Naive thymus-derived CD4-positive, alpha-beta T cell (primary cell): ENCODE data around the gene TOP1. TPM values are rescaled to one million over a fixed set of nuclear protein-coding genes. Genes with fewer than 3 reads are reported as not detected.
A peak's percentile ranks its signal among the peaks of the same experiment; 100 is the strongest.

Experiments used
- ATAC-seq: fragments of 150-1000 bp; cut with Tn5 transposase; 2 replicates; pipeline ENCODE4 v1.10.0; 2021; ENCODE audit warnings: mild to moderate bottlenecking, moderate library complexity
- CTCF ChIA-PET: fragments of 350-600 bp; sonication (Branson Sonifier 250); formaldehyde crosslinking; loops from one replicate; lab custom pipeline; 2021; ENCODE audit warnings: antibody characterized with exemption; lab: Charles Lee
- POLR2A ChIA-PET: fragments of 350-600 bp; sonication (Branson Sonifier 250); formaldehyde crosslinking; loops from one replicate; lab custom pipeline; 2021; ENCODE audit warnings: antibody characterized with exemption, inconsistent platforms; lab: Charles Lee
- DNase-seq, 9 donors: peaks; one replicate each; pipeline versions ENCODE4 v3.0.0 to v3.0.0-alpha.2; 2020 to 2022; ENCODE audit warnings: mixed read lengths in 1 of 9
- H3K27ac ChIP-seq: one replicate; pipeline ENCODE4 v1.7.0; 2013; ENCODE audit warnings: mild to moderate bottlenecking, low read depth, low read length, moderate library complexity
- H3K27me3 ChIP-seq, 2 donors: one replicate each; pipeline ENCODE4 v1.7.0; 2013; ENCODE audit warnings: low read length in 2 of 2, mild to moderate bottlenecking in 2 of 2, moderate library complexity in 2 of 2; ENCODE audit not compliant: control insufficient read depth in 2 of 2, insufficient read depth in 2 of 2
- H3K36me3 ChIP-seq, 3 experiments: 1 replicate in 2 of 3; 2 replicates in 1 of 3; pipeline ENCODE4 v1.7.0; 2013; ENCODE audit warnings: low read length in 3 of 3, mild to moderate bottlenecking in 3 of 3, moderate library complexity in 1 of 3; ENCODE audit not compliant: insufficient read depth in 3 of 3, control insufficient read depth in 2 of 3
- H3K4me1 ChIP-seq, 2 donors: one replicate each; pipeline ENCODE4 v1.7.0; 2013; ENCODE audit warnings: low read length in 2 of 2, mild to moderate bottlenecking in 2 of 2, moderate library complexity in 1 of 2; ENCODE audit not compliant: control insufficient read depth in 2 of 2, insufficient read depth in 2 of 2
- H3K4me3 ChIP-seq: 2 replicates; pipeline ENCODE4 v1.7.0; 2013; ENCODE audit warnings: mild to moderate bottlenecking, low read length
- H3K9me3 ChIP-seq, 3 experiments: 1 replicate in 2 of 3; 2 replicates in 1 of 3; pipeline ENCODE4 v1.7.0; 2013; ENCODE audit warnings: low read length in 3 of 3; ENCODE audit not compliant: control insufficient read depth in 2 of 3
- H3K27ac Mint-ChIP-seq, 9 donors: one replicate each; pipeline ENCODE4 v1.8.0; 2020 to 2022; ENCODE audit warnings: mixed read lengths in 9 of 9, mild to moderate bottlenecking in 8 of 9, moderate library complexity in 5 of 9, inconsistent platforms in 2 of 9
- H3K27me3 Mint-ChIP-seq, 5 donors: one replicate each; pipeline ENCODE4 v1.8.0; 2021 to 2022; ENCODE audit warnings: mixed read lengths in 5 of 5, mild to moderate bottlenecking in 1 of 5
- H3K36me3 Mint-ChIP-seq, 5 donors: one replicate each; pipeline ENCODE4 v1.8.0; 2020 to 2022; ENCODE audit warnings: mixed read lengths in 5 of 5, mild to moderate bottlenecking in 3 of 5, inconsistent platforms in 1 of 5
- H3K4me1 Mint-ChIP-seq, 7 donors: one replicate each; pipeline ENCODE4 v1.8.0; 2020 to 2022; ENCODE audit warnings: mixed read lengths in 7 of 7, mild to moderate bottlenecking in 3 of 7, inconsistent platforms in 1 of 7
- H3K4me3 Mint-ChIP-seq, 10 donors: one replicate each; pipeline ENCODE4 v1.8.0; 2020 to 2022; ENCODE audit warnings: mild to moderate bottlenecking in 10 of 10, mixed read lengths in 10 of 10, moderate library complexity in 6 of 10, inconsistent platforms in 2 of 10
- H3K9me3 Mint-ChIP-seq, 11 donors: one replicate each; pipeline ENCODE4 v1.8.0; 2020 to 2022; ENCODE audit warnings: mixed read lengths in 11 of 11, mild to moderate bottlenecking in 4 of 11, inconsistent platforms in 1 of 11, moderate library complexity in 1 of 11
- intact Hi-C, 2 donors: fragments of 100-400 bp; cut with micrococcal nuclease; formaldehyde crosslinking; loops; one replicate each; pipeline ENCODE4 v1.15.1; 2023
- polyA plus RNA-seq, 2 donors: library from polyadenylated mRNA; unstranded; fragments of 300-500 nt; fragmentation: Illumina TruSeq; gene quantifications; one replicate each; pipeline ENCODE4 v1.2.3, GENCODE V29; 2021
- total RNA-seq, 6 experiments: library from RNA in 5 of 6; stranded (reverse) in 5 of 6; gene quantifications; 1 replicate in 5 of 6; 2 replicates in 1 of 6; pipeline ENCODE4 v1.2.3 and lab custom pipeline; 2021 to 2026

Gene TOP1
- total and polyA plus RNA-seq, 7 experiments from 2014 or later: 10.2 to 82.8 (median 33.3) TPM

- no peaks in the 10 kb centered on the region for H3K27me3 Mint-ChIP-seq
- Histone ChIP-seq H3K27ac (peak overlapping the region; percentile 83), H3K9me3 (no peaks in the 10 kb centered on the region), H3K4me1 (peaks cover 25 to 31% of the 10 kb centered on the region in 2 donors), H3K27me3 (no peaks in the 10 kb centered on the region), H3K36me3 (no peaks in the 10 kb centered on the region), H3K4me3 (peak overlapping the region; percentile 82)
- DNase-seq (peak in 3 of 9 donors; percentile 19 to 36 (median 21)), ATAC-seq (no peak)
- H3K4me3 Mint-ChIP-seq: peak overlapping the region; percentile 85 to 97 (median 94)
- H3K9me3 Mint-ChIP-seq: no peaks in the 10 kb centered on the region
- peak overlapping the region; percentile 85 to 96 (median 92) for H3K27ac Mint-ChIP-seq
- CTCF ChIA-PET: interaction anchor here (0.5 to 14.7 kb wide), 25 partner anchors 8 to 261 kb away, joined by 3 to 236 read pairs (median 6); partner anchors contain the start of gene LPIN3
- POLR2A ChIA-PET: interaction anchor here (0.7 to 16.5 kb wide), 5 partner anchors 23 to 99 kb away, joined by 3 to 604 read pairs (median 3); no protein-coding TSS in a partner anchor
- intact Hi-C loops: loop anchor here (1.0 to 10.0 kb wide), 10 partner anchors 21 to 557 kb away; partner anchors contain the start of genes CHD6 (in 2 of the 2), LPIN3 (in 2 of the 2) and TOP1 (in 1 of the 2)
- H3K4me1 Mint-ChIP-seq: peaks cover 41 to 61% (median 55%) of the 10 kb centered on the region in 7 donors
- H3K36me3 Mint-ChIP-seq: peaks cover 0 to 25% (median 4%) of the 10 kb centered on the region in 5 donors
Measured at GRCh38 chr20:41135888-41136679, 107.5 kb downstream of the TOP1 start.

- no peaks in the 10 kb centered on the region for H3K27me3 Mint-ChIP-seq
- Histone ChIP-seq H3K27me3 (no peaks in the 10 kb centered on the region), H3K36me3 (no peaks in the 10 kb centered on the region), H3K4me1 (peaks cover 32 to 40% of the 10 kb centered on the region in 2 donors), H3K4me3 (peak within 1 kb of the TSS; percentile 82), H3K9me3 (no peaks in the 10 kb centered on the region), H3K27ac (peak within 1 kb of the TSS; percentile 91)
- H3K36me3 Mint-ChIP-seq: peaks cover 0 to 31% (median 4%) of the 10 kb centered on the region in 5 donors
- H3K27ac Mint-ChIP-seq: peak within 1 kb of the TSS; percentile 86 to 100 (median 96)
- H3K9me3 Mint-ChIP-seq: no peaks in the 10 kb centered on the region
- ChIA-PET CTCF (interaction anchor here (0.5 to 14.7 kb wide), 10 partner anchors 18 to 260 kb away, joined by 3 to 236 read pairs (median 12); no protein-coding TSS in a partner anchor), POLR2A (interaction anchor here (0.6 to 16.5 kb wide), 5 partner anchors 22 to 106 kb away, joined by 3 to 604 read pairs (median 3); no protein-coding TSS in a partner anchor)
- ATAC-seq (peak; percentile 84), DNase-seq (peak; percentile 74 to 89 (median 82))
- intact Hi-C loops: loop anchor here (1.0 to 10.0 kb wide), 8 partner anchors 108 to 556 kb away; partner anchors contain the start of genes CHD6 (in 2 of the 2), TOP1 (in 2 of the 2) and ZHX3 (in 2 of the 2)
- H3K4me3 Mint-ChIP-seq: peak within 1 kb of the TSS; percentile 89 to 98 (median 95)
- peaks cover 48 to 66% (median 61%) of the 10 kb centered on the region in 7 donors for H3K4me1 Mint-ChIP-seq
Measured at GRCh38 chr20:41136680-41137613, 108.3 kb downstream of the TOP1 start, which contains the start of gene PLCG1. PLCG1 (plus strand) TSS chr20:41137543; CDS start chr20:41137642, 99 bp downstream.

- ChIA-PET CTCF (interaction anchor here (0.7 to 14.7 kb wide), 5 partner anchors 17 to 203 kb away, joined by 3 to 236 read pairs (median 3); partner anchors contain the start of gene LPIN3), POLR2A (interaction anchor here (0.6 to 16.5 kb wide), 6 partner anchors 21 to 555 kb away, joined by 3 to 604 read pairs (median 3); no protein-coding TSS in a partner anchor)
- Mint-ChIP-seq H3K36me3 (peaks cover 0 to 34% (median 4%) of the 10 kb centered on the region in 5 donors), H3K4me3 (peak overlapping the region; percentile 88 to 98 (median 95)), H3K4me1 (peaks cover 56 to 75% (median 70%) of the 10 kb centered on the region in 7 donors), H3K27me3 (no peaks in the 10 kb centered on the region), H3K27ac (peak overlapping the region; percentile 84 to 100 (median 94)), H3K9me3 (no peaks in the 10 kb centered on the region)
- peak overlapping the region; percentile 82 for H3K4me3 ChIP-seq
- no peaks in the 10 kb centered on the region for H3K9me3 ChIP-seq
- H3K27ac ChIP-seq: peak overlapping the region; percentile 91
- intact Hi-C loops: loop anchor here (1.0 to 10.0 kb wide), 9 partner anchors 10 to 555 kb away; partner anchors contain the start of genes CHD6 (in 2 of the 2), TOP1 (in 2 of the 2) and ZHX3 (in 2 of the 2)
- DNase-seq (peak in 8 of 9 donors; percentile 43 to 72 (median 54)), ATAC-seq (peak; percentile 9)
- peaks cover 41 to 49% of the 10 kb centered on the region in 2 donors for H3K4me1 ChIP-seq
- no peaks in the 10 kb centered on the region for H3K27me3 ChIP-seq
- no peaks in the 10 kb centered on the region for H3K36me3 ChIP-seq
Measured at GRCh38 chr20:41137614-41138474, 109.2 kb downstream of the TOP1 start.

GRCh38 chr20:41138475-41139226, 110.0 kb downstream of the TOP1 start:
- Mint-ChIP-seq H3K4me3 (peak overlapping the region; percentile 88 to 98 (median 95)), H3K9me3 (no peaks in the 10 kb centered on the region), H3K27ac (peak overlapping the region; percentile 84 to 100 (median 94)), H3K36me3 (peaks cover 0 to 38% (median 4%) of the 10 kb centered on the region in 5 donors), H3K4me1 (peaks cover 63 to 80% (median 72%) of the 10 kb centered on the region in 7 donors), H3K27me3 (no peaks in the 10 kb centered on the region)
- Histone ChIP-seq H3K27me3 (no peaks in the 10 kb centered on the region), H3K36me3 (no peaks in the 10 kb centered on the region), H3K27ac (peak overlapping the region; percentile 91), H3K4me3 (peak overlapping the region; percentile 82), H3K9me3 (no peaks in the 10 kb centered on the region), H3K4me1 (peaks cover 49 to 57% of the 10 kb centered on the region in 2 donors)
- intact Hi-C loops: loop anchor here (1.0 to 10.0 kb wide), 5 partner anchors 10 to 554 kb away; partner anchors contain the start of gene CHD6 (in 2 of the 2)
- CTCF ChIA-PET: interaction anchor here (0.6 to 14.7 kb wide), 7 partner anchors 16 to 202 kb away, joined by 3 to 236 read pairs (median 3); partner anchors contain the start of gene LPIN3
- ATAC-seq: peak; percentile 25
- POLR2A ChIA-PET: interaction anchor here (0.6 to 16.5 kb wide), 6 partner anchors 20 to 554 kb away, joined by 3 to 604 read pairs (median 3); no protein-coding TSS in a partner anchor
- peak in 7 of 9 donors; percentile 33 to 61 (median 41) for DNase-seq
